Hematopoietic multipotent progenitor cell treated with erythropoietin and hydrocortisone succinate and interleukin-3 and kit ligand, for 4 days (in vitro differentiated cells): ENCODE results near the gene AKAP10.
A peak's percentile ranks its signal among the peaks of the same experiment; 100 is the strongest.
"Not testable (repeated sequence)": the region's sequence is repeated elsewhere in the genome, so short reads cannot be mapped to it uniquely, and the experiment has no call there.

ENCODE experiments used
- DNase-seq: peaks from one replicate; pipeline ENCODE4 v3.0.0-alpha.2; 2015

The AKAP10 gene

GRCh38 chr17:19978805-19979211 lies 1.2 kb upstream of the AKAP10 start:
- peak; percentile 32 for DNase-seq

DNA sequence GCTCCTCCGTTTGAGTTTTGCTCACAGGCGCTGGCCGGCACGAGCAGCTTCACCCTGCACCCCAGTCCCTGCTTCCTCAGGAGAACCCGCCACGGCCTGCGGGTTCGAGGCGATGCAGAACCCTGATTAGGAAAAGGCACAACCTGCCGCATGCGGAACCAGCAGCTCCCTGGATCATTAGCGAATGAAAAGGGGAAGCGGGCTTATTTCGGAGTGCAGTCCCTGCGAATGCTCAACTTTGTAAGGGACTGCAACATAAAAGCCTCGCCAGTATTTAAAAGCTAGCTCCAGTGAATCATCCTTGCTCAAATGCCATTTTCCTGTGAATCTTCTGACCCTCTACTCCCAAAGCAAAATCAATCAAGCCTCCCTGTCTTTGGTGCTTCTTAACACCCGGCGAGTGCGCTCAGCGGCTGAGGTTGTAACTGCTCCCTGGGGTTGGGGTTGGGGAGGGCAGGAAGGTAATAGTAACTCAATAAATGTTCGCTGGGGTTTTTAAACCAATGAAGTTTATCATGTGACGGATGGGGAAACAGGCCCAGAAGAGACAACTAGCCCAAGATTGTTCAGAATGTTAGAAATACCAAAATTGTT lies 678 bp upstream of the AKAP10 start:
- DNase-seq = peak; percentile 93

GRCh38 chr17:19975601-19976000 lies 2.0 kb downstream of the AKAP10 start:
- DNase-seq = no peak

DNA sequence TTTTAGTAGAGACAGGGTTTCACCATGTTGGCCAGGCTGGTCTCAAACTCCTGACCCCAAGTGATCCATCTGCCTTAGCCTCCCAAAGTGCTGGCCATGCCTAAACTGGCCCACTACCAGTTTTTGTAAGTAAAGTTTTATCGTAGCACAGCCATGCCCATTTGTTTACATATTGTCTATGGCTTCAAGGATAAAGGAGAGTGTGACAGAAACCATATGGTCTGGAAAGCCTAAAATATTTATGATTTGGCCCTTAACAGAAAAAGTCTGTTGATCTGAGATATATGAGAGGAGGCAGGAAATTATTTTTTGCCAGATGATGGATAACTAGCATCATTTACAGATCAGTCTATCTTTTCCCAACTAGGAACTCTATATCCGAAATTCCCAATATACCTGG lies 4.5 kb downstream of the AKAP10 start:
- DNase-seq = no peak

GRCh38 chr17:19962954-19963353 lies 14.7 kb downstream of the AKAP10 start:
- not testable (repeated sequence) for DNase-seq

DNA sequence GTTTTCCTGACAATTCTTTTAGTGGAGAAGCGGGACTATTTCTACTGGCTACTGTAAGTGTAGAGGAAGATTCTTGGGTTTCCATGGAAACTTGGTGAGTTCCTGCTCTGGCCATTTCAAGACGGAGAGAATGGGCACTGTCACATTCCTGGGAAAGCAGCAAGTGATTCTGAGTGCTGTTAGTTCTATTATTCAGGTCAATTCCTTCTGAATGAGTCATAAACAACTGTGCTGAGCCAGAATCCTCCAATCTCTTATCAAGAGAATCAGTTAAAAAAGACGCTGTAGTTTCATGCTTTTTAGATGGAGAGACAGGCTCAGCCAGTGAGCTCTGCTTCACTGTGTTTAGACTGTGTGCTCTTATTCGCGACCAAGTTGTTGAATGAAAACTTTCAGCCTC lies 19.6 kb downstream of the AKAP10 start:
- no peak for DNase-seq

DNA sequence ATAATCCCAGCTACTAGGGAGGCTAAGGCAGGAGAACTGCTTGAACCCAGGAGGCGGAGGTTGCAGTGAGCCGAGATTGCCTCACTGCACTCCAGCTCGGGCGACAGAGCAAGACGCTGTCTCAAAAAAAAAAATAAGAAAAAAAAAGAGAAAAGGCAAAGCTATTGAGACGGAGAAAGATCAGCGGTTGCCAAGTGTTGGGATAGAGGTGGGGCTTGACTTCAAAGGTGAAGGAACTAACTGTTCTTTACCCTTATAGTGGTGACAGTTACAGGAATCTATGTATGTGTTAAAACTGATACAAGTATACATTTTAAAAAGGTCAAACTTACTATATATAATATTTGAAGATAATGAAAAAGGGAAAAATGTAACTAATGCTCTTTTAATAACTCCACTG lies 22.5 kb downstream of the AKAP10 start:
- DNase-seq = no peak

DNA sequence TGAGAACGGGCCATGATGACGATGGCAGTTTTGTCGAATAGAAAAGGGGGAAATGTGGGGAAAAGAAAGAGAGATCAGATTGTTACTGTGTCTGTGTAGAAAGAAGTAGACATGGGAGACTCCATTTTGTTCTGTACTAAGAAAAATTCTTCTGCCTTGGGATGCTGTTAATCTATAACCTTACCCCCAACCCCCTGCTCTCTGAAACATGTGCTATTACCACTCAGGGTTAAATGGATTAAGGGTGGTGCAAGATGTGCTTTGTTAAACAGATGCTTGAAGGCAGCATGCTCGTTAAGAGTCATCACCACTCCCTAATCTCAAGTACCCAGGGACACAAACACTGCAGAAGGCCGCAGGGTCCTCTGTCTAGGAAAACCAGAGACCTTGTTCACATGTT lies 26.2 kb downstream of the AKAP10 start:
- not testable (repeated sequence) for DNase-seq

DNA sequence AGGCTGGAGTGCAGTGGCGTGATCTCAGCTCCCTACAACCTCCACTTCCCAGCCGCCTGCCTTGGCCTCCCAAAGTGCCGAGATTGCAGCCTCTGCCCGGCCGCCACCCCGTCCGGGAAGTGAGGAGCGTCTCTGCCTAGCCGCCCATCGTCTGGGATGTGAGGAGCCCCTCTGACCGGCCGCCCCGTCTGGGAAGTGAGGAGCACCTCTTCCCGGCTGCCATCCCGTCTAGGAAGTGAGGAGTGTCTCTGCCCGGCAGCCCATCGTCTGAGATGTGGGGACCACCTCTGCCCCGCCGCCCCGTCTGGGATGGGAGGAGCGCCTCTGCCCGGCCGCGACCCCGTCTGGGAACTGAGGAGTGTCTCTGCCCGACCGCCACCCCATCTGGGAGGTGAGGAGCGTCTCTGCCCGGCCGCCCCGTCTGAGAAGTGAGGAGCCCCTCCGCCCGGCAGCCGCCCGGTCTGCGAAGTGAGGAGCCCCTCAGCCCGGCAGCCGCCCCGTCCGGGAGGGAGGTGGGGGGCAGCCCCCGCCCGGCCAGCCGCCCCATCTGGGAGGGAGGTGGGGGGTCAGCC lies 26.9 kb downstream of the AKAP10 start:
- DNase-seq = not testable (repeated sequence)

DNA sequence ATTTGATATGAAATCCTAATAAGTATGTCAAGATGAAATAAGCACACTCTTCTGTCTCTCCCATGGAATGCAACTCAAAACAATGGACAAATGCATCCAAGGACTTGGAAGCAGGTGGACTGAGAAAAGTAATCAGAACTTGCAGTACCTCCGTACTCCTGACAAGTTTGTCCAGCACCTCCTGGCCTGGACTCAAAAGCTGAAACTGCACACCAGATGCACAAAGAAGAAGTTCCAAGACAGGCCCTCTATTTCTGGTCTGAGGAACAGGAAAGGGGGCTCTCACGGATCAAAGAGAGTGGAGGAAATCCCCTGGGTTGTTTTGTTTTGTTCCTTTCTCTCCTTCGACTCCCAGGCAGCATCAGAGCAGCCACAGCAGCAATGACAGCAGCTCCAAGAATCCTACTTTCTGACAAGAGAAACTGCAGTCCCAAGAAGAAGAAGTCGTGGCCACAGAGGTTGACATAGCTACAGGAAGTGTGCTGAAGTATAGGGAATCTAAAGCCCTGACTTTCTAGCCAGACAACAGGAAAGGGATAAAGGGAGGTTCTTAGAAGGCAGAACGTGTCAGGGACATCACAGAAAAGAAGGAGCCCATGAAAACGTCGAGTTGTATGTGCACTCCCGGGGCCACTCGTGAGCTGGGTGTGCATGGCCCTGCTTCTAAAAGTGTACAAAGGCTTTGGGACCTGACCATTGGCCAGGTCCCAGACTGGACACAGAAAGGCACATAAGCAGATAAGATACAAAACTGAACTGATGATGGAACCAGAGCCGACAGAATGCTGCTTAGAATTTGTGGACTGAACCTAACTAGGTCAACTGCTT lies 29.3 kb downstream of the AKAP10 start:
- DNase-seq = peak; percentile 40

GRCh38 chr17:19946921-19947320 lies 30.7 kb downstream of the AKAP10 start:
- DNase-seq = no peak

GRCh38 chr17:19945009-19945626 lies 32.5 kb downstream of the AKAP10 start:
- DNase-seq = peak; percentile 80

DNA sequence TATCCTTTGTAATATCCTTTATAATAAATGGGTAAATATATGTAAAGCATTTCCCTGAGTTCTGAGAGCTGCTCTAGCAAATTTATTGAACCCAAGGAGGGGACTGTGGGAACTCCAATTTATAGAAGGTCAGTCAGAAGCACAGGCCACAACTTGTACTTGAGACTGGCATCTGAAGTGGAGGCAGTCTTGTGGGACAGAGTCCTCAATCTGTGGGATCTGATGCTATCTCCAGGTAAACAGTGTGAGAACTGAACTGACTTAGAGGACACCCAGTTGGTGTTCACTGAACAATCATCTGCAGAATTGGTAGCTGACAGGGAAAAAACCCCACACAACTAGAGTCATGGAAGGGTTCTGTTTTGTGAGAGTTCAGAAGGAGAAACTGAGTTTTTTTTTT lies 34.0 kb downstream of the AKAP10 start:
- no peak for DNase-seq

DNA sequence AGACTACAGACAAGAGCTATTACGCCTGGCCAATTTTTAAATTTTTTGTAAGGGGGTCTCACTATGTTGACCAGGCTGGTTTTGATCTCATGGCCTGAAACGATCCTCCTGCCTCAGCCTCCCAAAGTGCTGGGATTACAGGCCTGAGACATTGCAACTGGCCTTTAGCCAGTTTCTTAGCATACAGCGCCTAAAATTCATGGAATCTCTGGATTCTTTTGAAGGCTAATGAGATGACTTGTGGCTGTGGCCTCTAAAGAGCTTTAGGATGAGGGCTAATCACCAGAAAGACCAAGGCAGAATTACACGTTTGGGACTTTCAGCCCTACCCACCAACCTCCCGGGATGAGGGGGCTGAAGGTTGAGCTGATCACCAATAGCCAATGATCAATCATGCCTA lies 34.6 kb downstream of the AKAP10 start:
- DNase-seq = no peak

GRCh38 chr17:19940722-19941464 lies 36.7 kb downstream of the AKAP10 start:
- peak; percentile 53 for DNase-seq

GRCh38 chr17:19939993-19940721 lies 37.5 kb downstream of the AKAP10 start:
- no peak for DNase-seq

DNA sequence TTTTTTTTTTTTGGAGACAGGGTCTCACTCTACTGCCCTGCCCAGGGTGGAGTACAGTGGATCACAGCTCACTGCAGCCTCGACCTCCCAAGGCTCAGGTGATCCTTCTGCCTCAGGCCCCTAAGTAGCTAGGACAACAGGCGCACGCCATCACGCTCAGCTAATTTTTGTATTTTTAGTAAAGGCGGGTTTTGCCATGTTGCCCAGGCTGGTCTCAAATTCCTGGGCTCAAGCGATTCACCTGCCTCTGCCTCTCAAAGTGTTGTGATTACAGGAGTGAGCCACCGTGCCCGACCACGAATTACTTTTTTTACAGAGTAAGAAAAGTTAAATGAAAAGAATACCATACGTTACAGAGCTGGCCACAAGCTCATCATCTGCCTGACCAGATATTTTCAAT lies 38.9 kb downstream of the AKAP10 start:
- DNase-seq = no peak

GRCh38 chr17:19937522-19937921 lies 40.1 kb downstream of the AKAP10 start:
- DNase-seq = no peak

- DNase-seq = no peak
These were observed 42.5 kb downstream of the AKAP10 start for GRCh38 chr17:19935169-19935568.

DNA sequence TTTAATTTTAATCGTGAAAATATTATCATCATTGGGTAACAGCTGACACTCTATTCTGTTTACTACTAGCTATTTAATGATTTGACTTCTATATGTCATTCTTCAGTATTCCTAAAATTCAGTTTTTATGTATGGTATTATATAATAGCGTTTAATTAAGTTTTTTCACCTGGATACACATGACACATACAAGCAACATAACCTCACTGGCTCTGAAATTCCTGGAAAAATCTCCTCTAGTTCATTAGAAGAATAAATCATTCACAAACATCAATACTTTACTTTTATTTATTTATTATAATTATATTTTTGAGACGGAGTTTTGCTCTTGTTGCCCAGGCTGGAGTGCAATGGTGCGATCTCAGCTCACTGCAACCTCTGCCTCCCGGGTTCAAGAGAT lies 44.0 kb downstream of the AKAP10 start:
- no peak for DNase-seq

DNA sequence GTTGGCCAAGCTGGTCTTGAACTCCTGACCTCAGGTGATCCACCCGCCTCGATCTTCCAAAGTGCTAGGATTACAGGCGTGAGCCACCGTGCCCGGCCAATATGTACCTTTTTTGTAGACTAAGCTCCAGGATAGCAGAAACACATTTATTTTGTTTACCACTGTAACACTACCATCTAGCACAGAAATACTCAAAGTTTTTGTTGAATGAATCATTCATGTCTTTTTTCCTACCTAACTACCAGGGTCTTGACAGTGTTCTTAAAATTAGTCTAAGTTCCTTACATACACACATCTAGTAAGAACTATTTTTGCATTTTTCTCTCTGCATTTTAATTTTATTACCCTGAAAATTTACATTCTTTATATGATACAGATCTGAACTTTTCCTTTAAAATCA lies 44.4 kb downstream of the AKAP10 start:
- DNase-seq = no peak

DNA sequence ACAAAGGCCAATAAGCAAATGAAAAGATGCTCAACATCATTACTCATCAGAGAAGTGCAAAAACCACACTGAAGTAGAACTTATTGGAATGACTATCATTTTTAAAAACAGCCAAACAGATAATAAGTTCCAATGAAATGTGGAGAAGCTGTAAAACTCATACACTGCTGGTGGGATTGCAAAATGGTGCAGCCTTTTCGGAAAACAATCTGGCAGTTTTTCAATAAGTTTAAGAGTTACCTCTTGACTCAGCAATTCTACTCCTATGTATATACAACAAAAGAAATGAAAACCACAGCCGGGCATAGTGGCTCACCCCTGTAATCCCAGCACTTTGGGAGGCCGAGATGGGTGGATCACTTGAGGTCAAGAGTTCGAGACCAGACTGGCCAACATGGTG lies 49.3 kb downstream of the AKAP10 start:
- no peak for DNase-seq
